Fibroblast of pulmonary artery (primary cell): ENCODE measurements around the gene NOS1AP.
"Not testable (repeated sequence)": the region's sequence is repeated elsewhere in the genome, so short reads cannot be mapped to it uniquely, and the experiment has no call there.

Experiments
- DNase-seq: peaks from one replicate; pipeline ENCODE4 v3.0.0-alpha.2; 2010; ENCODE audit warnings: low read depth
- H3K4me3 ChIP-seq: replicated peaks from 2 replicates; pipeline ENCODE4 v1.5.1; 2011; ENCODE audit warnings: low read depth, mild to moderate bottlenecking, control low read depth, low read length, moderate library complexity
- CTCF ChIP-seq: IDR thresholded peaks from 2 replicates; pipeline ENCODE4 v1.5.1; 2011; ENCODE audit warnings: mild to moderate bottlenecking, control low read depth, low read length, inconsistent platforms; ENCODE audit errors: missing control alignments

The NOS1AP gene

DNA sequence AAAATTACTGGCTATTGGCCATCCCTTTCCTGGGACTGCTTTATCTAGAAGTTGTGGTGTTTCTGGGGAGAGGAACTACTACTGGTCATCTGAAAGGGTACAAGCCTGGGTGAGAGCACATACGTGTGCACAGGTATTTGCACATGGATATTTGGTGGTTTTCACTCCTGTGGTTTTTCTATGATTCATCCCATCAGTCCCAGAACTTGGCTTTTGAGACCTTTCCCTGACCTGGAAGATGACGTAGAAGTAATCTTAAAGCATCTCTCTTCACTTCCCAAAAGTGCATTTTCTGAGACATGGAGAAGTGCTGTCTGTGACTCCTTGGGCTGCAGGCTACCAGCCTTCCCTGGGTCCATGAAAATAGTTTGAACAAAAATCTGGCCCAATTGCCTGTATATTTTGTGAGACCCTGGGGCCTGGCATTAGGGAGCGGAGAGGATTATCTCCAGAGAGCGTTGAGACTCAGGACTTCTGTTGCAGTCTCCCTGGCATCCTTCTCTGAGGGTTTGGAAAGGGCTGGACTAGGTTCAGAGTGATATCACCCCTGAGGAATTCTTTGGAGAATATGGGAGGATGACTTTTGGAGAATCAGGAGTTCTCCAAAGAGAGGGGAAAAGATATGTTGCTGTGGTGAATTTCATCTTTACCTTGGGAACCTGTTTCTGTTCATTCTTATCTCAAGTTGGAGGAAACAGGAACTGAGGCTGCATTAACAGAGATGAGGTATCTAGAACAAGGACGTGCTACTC lies 130.8 kb downstream of the NOS1AP start:
- no peak for TF ChIP-seq CTCF
- no peak for DNase-seq
- H3K4me3 ChIP-seq, result no peak overlapping the region

DNA sequence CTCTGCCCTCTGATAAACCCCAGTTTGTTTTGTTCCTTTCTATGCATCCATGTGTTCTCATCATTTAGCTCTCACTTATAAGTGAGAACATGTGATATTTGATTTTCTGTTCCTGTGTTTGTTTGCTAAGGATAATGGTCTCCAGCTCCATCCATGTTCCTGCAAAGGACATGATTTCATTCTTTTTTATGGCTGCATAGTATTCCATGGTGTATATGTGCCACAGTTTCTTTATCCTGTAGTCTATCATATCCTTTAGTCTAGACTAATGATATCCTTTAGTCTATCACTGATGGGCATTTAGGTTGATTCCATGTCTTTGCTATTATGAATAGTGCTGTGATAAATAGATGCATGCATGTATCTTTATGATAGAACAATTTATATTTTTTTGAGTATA lies 131.6 kb downstream of the NOS1AP start:
- DNase-seq, H3K4me3 ChIP-seq: not testable (repeated sequence)

DNA sequence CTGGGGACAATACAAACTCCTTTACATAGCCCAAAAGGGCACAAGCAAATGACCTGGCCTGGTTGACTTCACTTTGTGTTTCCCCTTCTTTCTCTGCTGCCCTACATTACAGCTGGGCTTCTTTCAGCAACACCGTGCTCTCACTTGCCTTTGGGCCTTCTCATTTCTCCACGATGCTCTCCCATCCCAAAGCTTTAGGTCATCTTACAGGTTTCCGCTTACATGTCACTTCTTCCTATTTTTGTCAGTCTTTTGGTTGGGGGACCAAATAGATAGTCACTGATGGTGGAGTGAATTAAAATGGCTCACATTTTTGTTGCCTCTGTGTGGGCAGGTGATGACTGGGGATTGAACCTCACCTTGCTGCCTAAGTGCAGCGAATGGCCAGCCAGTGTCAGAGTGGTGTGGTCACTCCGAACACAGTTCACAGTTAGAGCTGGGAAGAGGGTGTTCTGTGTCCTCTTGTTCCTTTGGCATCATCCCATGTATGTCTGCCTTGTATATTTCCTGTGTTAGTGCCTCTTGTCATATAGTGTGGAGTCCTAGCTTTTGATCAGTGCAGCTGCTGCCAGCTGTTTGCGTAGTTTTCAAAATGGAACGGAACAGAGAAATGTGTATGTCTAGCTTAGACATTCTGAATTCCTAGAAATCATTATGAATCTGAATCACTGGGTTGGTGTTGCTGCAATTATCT lies 134.8 kb downstream of the NOS1AP start:
- H3K4me3 ChIP-seq, result no peak overlapping the region
- DNase-seq, result no peak
- TF ChIP-seq CTCF, result no peak

- H3K4me3 ChIP-seq, result no peak overlapping the region
- no peak for DNase-seq
- TF ChIP-seq CTCF, result no peak
Observed at GRCh38 chr1:162204823-162205155, 135.3 kb downstream of the NOS1AP start.

GRCh38 chr1:162206300-162206699 lies 136.8 kb downstream of the NOS1AP start:
- no peak for TF ChIP-seq CTCF
- no peak for DNase-seq
- no peak overlapping the region for H3K4me3 ChIP-seq

GRCh38 chr1:162206749-162207635 lies 137.5 kb downstream of the NOS1AP start:
- TF ChIP-seq CTCF, result no peak
- no peak for DNase-seq
- H3K4me3 ChIP-seq, result no peak overlapping the region

DNA sequence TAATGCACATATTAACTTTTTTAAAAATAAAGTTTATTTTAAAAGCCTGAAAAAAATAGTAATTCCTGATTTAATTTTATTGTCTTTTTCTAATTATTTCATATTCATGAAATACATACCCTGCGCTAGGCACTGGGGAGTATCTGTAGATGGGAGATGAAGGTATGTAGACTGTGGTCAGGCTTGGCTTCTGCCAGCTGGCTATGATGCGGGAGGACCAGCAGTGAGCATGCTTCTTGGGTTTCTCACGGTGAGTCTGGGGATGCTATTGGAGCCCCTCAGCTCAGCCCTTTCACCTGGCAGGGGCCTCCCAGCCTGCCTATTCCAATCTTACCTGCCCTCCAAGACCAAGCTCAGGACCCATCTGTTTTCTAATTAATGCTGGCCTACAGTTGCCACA lies 138.4 kb downstream of the NOS1AP start:
- H3K4me3 ChIP-seq, result no peak overlapping the region
- no peak for DNase-seq
- TF ChIP-seq CTCF, result no peak
